KG1 (cell line): Measurements from ENCODE around the gene MOSPD3.
A peak's percentile ranks its signal among the peaks of the same experiment; 100 is the strongest.
"Not testable (repeated sequence)": the region's sequence is repeated elsewhere in the genome, so short reads cannot be mapped to it uniquely, and the experiment has no call there.

ENCODE experiments used
- DNase-seq: peaks from one replicate; lab custom pipeline; 2025; lab: John Stamatoyannopoulos, UW

Gene MOSPD3, protein sequence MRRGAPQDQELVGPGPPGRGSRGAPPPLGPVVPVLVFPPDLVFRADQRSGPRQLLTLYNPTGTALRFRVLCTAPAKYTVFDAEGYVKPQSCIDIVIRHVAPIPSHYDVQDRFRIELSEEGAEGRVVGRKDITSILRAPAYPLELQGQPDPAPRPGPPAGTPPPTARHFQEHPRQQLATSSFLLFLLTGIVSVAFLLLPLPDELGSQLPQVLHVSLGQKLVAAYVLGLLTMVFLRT

DNA sequence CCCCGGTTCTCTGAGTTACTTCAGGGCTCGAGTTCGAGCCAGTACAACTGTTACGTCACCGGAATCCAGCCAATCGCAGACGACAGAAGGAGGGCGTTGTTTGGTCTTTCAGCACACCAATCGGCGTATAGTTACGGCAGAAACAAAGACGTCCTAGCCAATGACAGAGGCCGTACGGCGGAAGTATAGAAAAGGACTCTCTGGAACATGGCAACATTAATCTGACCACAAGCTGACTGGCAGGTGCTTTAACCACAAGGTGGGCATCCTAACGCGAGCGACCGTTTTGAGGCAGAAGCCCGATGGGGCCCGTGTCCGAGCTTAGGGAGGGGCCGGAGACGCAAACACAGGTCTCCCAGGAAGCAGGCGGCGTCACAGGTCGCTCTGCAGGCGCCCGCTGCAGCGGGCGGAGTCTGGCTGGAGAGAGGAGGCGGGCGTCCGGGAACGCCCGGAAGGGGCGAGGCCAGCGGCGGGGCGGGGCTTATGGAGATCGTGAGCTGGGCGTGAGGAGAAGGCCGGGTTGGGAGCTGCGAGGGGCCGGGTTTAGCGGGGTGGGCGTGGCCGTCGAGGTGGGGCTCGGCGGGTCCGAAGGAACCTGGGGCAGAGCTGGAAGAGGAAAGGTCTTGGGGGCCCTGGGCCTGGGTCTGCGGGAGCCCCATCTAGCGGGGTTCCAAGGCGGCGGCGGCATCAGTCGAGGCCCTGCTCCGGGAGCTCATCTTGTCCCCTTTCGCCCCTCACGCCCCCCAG lies at the start of gene MOSPD3:
MOSPD3 (plus strand) TSS at position 558 of the 747 bp plus-strand sequence. CDS start 252 bp downstream, outside the sequence.
- peak; percentile 83 for DNase-seq

DNA sequence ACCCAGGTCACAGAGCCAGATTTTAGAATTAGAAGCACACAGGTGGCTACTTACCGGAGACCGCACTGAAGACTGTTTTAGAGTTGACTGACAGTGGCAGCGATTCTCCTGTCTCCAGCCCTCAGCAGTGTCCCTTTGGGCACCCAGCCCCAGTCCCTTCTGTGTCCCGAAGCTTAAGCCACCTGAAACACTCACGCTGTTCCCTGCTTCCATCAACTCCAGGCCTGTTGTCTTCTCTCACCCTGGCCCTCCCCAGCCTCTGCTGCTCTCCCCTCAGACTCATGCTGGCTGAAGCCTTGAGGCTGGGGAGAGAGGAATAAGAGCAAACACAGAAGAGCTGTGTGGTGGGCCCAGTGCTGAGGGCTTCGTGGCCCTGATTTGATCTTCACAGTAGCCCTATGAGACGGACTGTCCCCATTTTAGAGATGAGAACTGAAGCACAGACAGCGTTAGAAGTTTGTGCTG lies 49.2 kb upstream of the MOSPD3 start:
- DNase-seq = no peak

DNA sequence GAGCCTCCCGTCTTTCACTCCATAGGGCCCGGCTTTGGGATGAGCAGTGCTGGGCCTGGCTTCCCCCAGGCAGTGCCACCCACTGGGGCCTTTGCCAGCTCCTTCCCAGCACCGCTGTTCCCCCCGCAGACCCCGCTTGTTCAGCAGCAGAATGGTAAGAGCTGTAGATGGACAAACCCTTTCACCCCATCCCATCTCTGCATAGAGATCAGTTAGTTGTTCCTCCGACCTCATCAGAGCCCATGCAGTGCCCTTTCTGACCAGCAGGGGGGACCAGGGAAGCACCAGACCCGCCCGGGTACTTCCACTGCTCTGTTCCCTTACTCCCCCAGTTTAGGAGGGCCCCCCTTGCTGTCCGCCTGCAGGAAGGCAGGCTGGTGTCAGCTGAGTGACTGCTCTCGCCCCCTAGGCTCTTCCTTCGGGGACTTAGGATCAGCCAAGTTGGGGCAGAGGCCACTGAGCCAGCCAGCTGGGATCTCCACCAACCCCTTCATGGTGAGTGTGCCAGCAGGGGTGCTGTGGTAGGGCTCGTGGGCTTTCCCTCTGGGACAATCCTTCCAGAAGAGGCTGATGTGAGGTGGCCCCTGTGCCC lies 48.4 kb upstream of the MOSPD3 start:
- DNase-seq = no peak

DNA sequence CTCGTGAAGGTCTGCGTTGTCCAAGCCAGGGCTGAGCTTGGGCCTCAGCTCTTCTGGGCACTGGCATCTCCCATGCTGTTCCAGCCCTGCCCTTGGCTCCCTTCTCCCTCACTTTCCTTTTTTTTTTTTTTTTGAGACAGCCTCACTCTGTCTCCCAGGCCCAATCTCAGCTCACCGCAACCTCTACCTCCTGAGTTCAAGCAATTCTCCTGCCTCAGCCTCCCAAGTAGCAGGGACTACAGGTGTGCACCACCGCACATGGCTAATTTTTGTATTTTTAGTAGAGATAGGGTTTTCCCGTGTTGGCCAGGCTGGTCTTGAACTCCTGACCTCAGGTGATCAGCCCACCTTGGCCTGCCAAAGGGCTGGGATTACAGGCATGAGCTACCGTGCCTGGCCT lies 47.9 kb upstream of the MOSPD3 start:
- DNase-seq = not testable (repeated sequence)

DNA sequence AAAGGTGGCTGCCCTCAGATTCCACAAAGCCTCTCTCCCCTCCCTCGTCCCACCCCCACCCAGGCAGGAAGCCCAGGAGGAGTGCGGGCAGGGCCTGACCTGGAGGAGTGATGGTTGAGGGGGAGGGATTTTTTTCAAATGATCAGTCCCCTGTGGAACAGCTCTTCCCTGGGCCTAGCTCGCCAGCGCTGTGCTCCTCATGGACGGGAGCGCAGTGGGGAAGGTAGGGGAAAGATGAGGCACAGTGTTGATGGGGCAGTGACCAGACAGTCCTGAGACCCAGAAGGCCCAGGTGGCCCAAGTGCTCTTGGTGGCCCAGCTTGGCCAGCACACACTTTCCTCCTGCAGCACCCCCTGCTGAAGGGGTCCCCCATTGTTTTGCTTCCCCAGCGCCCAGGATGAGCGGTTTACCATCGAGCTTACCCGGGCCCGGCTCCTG lies 47.2 kb upstream of the MOSPD3 start:
- no peak for DNase-seq

DNA sequence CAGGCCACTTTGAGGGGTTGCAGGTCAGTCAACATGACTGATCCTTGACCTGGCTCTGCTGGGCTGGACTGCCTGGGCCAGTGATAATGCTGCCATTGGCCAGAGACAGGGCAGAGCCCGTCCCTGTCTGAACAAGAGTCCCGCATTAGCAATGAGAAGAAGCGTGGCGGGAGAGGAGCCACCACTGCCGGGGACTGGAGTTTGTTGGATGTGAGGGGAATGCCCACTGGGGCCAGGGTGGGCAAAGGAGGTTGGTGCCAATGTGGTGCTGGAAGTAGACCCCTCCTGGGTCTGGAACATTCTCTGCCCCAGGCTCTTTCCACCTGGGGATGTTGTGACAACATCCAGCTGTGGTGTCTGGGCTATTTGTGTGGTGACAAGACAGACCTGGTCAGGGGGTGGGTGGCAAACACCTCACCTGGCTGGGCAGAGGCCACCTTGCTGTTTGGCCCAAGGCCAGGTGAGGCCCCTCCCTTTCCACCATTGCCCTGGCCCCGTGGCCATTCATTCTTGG lies 46.3 kb upstream of the MOSPD3 start:
- no peak for DNase-seq

DNA sequence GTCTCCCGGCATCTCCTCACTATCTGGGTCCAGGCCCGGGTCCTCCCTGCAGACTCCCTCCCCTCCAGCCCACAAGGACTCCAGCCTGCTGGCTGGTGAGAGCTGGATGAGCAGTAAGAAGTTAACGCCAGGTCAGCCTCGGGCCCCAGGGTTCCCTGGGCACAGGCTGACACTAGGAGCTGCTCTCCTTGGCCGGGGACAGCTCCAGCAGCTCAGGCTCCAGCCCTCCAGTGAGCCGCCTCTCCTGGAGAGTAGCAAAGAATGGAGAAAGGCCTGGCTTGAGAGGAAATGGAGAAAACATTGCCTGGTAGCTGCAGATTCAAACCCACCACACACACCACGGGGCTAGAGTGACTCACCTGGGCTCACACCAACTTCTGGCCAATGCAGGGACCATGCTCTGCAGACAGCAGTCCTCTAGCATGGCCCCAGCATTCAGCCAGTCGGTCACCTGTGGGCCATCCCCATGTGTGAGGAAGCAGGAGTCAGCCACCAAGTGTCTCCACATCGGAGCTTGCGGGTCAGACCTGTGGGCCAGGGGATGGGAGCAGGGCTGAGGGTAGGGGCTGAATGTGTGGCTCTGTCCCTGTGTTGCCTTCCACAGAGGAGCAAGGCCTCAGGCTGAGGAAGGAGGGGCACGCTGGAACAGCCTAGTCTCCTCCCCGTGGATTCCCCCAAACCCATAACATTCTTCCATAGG lies 45.2 kb upstream of the MOSPD3 start:
- no peak for DNase-seq

DNA sequence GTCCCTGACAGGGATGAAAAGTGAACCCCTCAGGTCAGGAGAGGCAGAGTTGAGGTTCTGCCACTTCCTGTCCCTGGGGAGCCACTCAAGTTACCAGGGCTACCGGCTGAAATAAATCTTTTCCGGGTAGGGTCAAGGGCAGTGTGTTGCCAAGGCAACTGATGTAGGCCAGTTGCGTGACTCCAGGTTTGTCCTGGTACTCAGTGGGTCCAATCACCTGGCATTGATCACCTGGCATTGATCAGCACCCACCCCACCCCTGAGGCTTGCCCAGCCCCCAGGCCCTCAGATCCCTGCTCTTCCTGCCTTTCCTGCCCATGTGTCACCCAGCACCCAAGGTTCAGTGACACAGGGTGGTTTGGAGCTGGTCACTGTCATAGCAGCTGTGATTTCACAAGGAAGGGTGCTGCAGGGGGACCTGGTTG lies 44.6 kb upstream of the MOSPD3 start:
- no peak for DNase-seq

DNA sequence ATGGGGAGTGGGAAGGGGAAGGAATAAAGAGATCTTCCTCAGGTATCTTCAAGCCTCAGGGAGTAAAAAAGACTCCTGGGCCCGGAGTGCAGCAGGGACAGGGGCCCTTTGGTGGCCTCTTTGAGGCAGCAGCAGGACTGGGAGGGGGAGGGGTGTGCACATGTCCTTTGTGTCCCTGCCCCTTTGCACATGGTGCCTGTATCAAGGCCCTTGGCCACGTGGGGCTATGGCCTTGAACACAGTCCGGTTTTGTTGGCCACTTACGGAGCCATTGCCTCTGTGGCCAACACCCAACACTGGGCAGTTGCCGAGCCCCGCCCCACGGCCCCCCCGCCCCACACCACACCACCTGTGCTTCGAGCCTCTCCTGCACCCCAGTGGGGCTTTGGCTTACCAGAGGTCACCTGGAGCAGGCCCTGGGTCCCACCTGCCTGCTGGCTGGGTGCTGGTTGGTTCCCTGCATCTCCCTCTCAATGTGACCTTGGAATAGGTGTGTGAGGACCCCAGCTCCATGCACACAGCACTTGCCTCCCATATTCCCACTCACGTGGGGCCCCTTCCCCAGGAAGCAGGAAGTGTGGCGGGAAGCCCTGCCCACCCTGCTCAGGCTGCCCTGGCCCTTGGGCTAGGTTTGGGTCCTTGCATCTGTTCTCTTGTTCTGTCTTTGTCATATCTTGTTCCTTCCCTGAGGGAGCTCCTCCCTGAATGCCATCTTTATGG lies 44.0 kb upstream of the MOSPD3 start:
- DNase-seq = no peak

DNA sequence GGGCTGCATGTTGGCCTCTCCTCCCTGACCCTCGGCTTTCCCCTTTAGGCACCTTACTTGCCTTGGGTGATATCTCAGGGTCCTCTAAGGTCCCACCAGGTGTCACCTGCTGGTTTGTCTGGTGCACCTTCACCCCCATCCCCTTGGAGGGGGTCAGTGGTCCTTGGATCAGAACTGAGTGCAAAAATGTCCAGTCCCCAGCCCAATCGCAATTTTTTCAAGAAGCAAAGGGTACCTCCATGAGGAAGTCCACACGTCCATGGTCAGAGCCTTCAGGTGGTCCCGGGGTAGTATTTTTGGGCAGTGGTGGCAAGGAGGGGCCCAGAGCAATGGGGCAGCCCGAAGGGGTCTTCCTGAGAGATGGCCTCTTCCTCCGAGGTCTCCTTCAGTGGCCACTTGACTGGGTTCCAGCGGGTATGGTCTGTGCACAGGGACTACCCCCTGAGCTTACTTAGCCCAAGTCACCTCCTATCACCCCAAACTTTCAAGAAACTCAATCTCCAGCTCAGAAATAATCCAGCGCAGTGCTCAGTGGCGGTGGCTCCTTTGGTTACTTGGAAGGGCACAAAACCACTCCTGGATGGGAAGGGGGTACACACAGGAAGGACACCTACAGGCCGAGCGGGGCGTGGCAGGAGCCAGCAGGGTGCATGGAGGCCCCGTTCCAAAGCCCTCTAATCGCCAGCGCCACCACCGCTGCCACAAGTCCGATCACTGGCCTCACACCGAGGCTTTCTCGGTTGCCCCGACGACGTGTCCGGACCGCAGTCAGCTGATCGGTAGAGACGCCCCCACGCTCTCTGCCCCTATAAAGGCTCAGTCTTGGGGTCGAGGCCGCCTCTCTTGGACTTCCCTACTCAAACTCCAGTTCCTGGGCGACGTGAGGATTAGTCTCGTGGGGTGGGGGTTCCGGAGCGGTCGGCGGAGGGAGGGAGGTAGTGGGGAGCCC lies 43.2 kb upstream of the MOSPD3 start:
- no peak for DNase-seq

DNA sequence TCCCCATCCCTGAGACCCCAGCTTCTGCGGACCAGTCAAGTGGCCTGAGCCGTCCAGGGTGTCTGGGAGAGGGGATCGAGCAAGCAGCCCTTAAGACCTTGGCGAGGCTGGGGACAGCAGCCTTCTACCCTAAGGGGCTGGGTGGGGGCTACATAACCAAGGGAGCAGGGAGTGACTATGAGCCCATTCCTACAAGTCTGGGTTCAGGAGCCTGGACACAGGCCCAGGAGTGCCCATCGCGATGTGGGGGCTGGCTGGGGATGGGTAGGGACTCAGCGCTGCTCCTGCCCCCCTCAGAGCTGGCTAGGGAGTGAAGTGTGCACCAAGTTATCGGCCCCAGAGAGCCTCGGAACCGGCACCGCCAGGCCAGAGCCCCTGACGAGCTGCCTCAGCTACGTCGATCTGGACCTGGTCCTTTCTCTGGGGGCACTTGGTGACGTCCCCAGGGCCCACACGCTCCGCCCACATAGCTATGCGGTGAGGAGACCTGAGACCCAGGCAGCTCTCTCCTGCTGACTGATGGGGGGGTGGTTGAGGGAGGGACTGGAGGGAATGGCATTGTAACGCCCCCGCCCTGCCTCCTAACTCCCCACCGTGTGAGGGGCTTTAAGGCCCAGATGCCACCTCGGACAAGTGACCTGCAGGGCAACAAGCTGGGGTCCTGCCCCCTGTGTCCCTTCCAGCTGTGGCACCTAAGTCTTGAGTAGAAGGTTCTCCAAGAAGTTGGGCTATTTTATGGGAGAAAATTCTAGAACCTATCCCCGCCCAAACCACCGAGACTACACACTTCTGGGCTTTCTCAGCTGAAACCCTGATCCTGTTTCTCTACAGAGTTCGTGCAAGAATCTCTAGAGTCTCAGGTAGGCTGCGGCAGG lies 41.1 kb upstream of the MOSPD3 start:
- DNase-seq = no peak

DNA sequence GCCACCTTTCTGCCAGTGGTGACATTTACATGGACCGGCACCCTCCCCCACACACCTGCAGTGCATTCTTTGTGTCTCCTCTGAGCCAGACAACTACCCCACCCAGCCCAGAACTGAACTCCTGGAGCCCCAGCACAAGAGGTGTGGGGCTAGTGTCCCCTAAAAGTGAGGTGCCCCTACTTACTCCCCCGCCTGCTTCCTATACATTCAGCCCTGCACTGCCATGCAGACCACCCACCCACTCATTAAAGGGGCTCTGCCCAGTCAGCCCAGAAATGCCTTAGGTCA lies 40.6 kb upstream of the MOSPD3 start:
- no peak for DNase-seq

DNA sequence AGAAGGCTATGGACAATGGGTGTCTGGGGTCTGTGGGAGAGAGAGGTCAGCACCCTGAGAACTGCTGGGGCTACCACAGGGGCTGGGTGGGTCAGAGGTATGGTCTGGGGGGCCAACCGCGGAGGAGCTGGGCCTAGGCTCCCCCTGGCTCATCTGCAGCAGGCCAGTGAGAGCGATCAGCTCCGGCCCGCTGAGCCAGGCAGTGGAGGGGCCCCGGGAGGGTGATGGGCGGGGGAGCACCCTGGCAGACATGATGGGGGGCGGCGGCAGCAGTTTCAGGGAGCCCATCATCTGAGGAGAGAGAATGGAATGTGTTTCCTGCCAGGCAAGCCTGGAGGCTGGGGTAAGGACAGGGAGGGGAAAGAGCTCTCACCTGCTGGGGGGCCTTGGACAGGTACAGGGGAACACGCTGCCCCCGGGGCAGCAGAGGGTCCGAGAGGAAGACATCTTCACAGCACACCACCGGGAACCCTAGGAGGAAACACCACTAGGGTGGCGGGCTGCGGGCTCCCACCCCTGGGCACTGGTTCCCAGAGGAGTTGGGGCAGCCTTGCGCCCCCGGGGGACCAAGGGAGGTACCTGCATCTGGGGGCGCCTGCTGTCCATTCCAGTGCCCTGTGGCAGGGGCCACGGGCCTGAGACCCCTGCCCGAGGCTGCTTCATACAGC lies 39.9 kb upstream of the MOSPD3 start:
- DNase-seq = no peak

DNA sequence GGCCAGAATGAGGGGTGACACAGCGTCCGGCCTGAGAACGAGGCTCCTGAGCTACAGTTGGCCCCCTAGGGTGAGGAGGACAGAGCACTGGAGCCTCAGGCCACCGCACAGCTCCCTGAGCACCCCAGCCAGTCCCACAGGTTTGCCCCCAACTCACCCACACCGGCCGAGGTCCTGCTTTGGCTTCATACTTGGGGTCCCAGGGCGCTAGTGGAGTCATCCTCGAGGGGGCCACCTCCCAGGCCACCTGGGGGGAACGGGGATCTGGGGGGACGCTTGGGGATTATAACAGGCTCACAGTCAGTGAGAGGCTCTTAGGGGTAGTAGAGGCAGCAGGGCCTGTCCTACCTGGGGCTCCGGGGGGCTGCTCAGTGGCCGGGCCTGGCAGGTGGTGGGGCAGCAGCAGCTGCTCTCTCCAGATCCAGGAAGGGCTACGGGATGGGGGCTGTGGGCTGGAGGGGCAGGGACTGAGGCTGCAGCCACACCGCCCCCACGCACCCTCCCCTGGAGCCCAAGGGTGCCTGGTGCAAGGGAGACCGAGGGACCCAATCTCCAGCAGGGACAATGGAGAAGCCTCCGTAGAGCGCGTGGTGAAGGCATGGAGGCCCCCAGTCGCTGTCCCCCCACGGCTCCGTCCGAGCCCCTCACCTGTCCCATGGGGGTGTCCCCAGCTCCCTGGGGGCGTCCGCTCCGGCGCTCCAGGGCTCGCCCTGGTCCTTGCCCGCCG lies 39.2 kb upstream of the MOSPD3 start:
- no peak for DNase-seq

DNA sequence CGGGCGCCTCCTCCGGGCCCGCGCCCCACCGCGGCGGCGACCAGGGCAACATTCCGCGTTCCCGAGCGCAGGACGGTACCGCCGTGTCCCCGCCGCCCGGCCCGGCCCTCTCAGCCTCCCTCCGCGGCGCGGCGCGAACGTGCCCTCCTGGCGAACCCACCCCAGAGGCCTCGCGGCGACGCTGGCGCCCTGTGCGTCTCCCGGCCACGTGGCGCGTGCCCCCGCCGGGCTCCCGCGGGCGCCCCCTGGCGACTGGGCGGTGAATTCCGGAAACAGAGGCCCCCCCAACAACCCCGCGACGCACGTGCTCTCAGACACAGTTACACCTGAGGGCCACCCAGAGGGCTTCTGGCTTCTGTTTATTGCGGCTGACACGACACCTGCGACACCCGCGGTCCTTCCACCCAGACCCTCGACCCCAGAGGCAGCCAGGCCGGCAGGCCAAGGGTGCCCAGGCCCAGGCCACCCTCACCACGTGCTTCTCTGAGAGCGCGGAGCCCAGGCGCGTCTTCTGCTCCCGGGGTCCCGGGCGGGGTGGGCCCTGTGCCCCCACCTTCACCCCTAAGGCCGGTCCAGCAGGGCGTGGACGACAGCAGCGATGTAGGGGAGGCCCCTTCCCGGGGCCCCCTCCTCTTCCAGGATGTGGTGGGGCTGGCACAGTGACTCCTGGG lies 38.5 kb upstream of the MOSPD3 start, which contains the start of gene SAP25:
SAP25 (minus strand) TSS at position 210 of the 671 bp plus-strand sequence; CDS start at position 52, 158 bp downstream.
- DNase-seq = no peak

DNA sequence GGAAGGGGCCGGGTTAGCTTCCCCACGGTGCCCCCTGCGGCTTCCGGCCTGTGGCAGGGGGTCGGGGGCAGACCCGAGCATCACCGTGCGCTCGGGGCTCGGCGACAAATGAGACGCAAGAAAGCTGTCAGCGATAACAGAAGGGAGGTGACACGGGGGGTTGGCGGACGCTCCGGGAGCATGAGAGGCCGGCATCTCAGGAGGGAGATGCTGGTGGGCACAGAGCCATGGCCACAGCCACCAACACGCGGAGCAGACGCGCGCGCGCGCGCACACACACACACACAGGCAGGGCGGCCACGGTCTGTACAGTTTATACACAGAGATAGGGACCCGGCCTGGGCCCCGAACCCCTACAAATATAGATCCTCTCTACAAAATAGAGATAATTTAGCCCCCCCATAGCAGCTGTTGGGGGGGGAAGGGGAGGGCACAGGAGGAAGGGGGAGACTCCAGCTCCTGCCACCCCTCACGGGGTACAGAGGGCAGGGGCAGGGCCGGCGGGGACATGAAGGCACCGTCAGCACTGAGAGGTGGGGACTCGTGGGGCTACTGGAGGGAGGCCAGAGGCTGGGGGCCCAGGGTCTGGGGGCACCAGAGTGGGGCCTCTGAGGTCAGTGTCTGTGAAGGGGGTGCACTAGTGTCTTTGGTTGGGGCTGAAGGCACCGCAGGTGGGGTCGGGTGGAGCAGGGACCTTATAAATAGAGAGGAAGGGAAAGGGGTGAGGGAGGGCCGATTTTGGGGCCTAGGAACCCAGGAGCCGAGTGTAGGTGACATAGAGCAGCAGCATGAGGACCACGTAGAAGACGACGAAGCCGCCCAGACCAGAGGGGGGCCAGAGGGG lies 37.8 kb upstream of the MOSPD3 start:
- no peak for DNase-seq

DNA sequence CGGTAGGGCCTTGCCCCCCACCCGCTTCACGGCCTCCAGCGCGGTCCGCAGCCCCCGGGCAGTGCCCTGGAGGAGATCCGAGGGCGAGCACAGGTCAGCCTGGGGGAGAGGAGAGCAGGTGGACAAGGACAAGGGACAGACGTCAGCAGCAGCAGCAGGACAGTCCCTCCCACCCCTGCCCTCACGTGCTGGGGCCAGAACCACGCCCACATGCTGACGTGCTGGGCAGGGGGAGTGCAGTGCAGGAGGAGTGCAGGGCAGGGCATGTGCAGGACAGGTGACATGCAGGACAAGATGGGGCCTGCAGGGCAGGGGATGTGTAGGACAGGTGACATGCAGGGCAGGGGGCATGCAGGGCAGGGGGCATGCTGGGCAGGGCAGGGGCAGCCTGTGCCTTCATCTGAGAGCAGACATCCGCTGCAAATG lies 37.1 kb upstream of the MOSPD3 start:
- DNase-seq = no peak
